Smooth muscle cell (in vitro differentiated cells): Measurements from ENCODE around the gene FGL2. TPM values are rescaled to one million over a fixed set of nuclear protein-coding genes. Genes with fewer than 3 reads are reported as not detected.

Source experiments
- DNase-seq: peaks from one replicate; lab custom pipeline; 2025; ENCODE audit not compliant: unreplicated experiment; lab: John Stamatoyannopoulos, UW
- H2AFZ ChIP-seq: fragments of 200-600 bp; sonication (generic); 2 replicates; pipeline ENCODE4 v1.6.0; 2016; ENCODE audit warnings: antibody characterized with exemption, low read depth, mild to moderate bottlenecking
- H3F3A ChIP-seq: fragments of 200-600 bp; sonication (generic); 2 replicates; pipeline ENCODE4 v1.6.0; 2017; ENCODE audit warnings: antibody characterized with exemption, low read depth
- H3K27ac ChIP-seq: fragments of 200-600 bp; sonication (generic); 2 replicates; pipeline ENCODE4 v1.5.1; 2016; ENCODE audit warnings: low read depth, mild to moderate bottlenecking
- H3K27me3 ChIP-seq: fragments of 200-600 bp; sonication (generic); 2 replicates; pipeline ENCODE4 v1.6.1; 2016; ENCODE audit warnings: low read depth, mild to moderate bottlenecking
- H3K36me3 ChIP-seq: fragments of 200-600 bp; sonication (generic); 2 replicates; pipeline ENCODE4 v1.5.1; 2016; ENCODE audit warnings: low read depth
- H3K4me1 ChIP-seq: fragments of 200-600 bp; sonication (generic); 2 replicates; pipeline ENCODE4 v1.5.1; 2016; ENCODE audit warnings: low read depth
- H3K4me2 ChIP-seq: fragments of 200-600 bp; sonication (generic); 2 replicates; pipeline ENCODE4 v1.6.0; 2016; ENCODE audit warnings: mild to moderate bottlenecking
- H3K4me3 ChIP-seq: fragments of 200-600 bp; sonication (generic); 2 replicates; pipeline ENCODE4 v1.5.1; 2016; ENCODE audit warnings: mild to moderate bottlenecking
- H3K79me2 ChIP-seq: fragments of 200-600 bp; sonication (generic); 2 replicates; pipeline ENCODE4 v1.6.0; 2016; ENCODE audit warnings: low read depth, mild to moderate bottlenecking
- H3K9ac ChIP-seq: fragments of 200-600 bp; sonication (generic); 2 replicates; pipeline ENCODE4 v1.6.0; 2016; ENCODE audit warnings: low read depth
- H3K9me3 ChIP-seq: fragments of 200-600 bp; sonication (generic); replicated peaks from 2 replicates; pipeline ENCODE4 v1.5.1; 2016; ENCODE audit warnings: low read depth
- H4K20me1 ChIP-seq: fragments of 200-600 bp; sonication (generic); 2 replicates; pipeline ENCODE4 v1.6.0; 2016; ENCODE audit warnings: low read depth
- CTCF ChIP-seq: fragments of 200-600 bp; sonication (generic); IDR thresholded peaks from 2 replicates; pipeline ENCODE4 v1.5.1; 2017; ENCODE audit warnings: borderline replicate concordance, mild to moderate bottlenecking, antibody characterized with exemption; ENCODE audit not compliant: insufficient read depth, poor library complexity, severe bottlenecking
- WGBS: methylation state at CpG from one replicate; pipeline ENCODE4 v1.1.7; 2016; ENCODE audit warnings: low lambda C conversion rate; 5-methylcytosine and 5-hydroxymethylcytosine counted together
- polyA plus RNA-seq: library from polyadenylated mRNA; unstranded; fragments of >200 nt; fragmentation: Nextera tagmentation; extraction: Ambion mirVana; gene quantifications from 2 replicates; pipeline ENCODE4 v1.2.1, GENCODE V29; 2016
- total RNA-seq: library from RNA; depleted of rRNA; stranded (reverse); fragments of >200 nt; gene quantifications from 2 replicates; pipeline ENCODE4 v1.2.3, GENCODE V29; 2014

Gene FGL2
- total and polyA plus RNA-seq, 2 experiments from 2014 or later: 0.40 TPM; not detected in 1

- no peaks in the 10 kb centered on the region for H3K27me3 ChIP-seq
- H3K79me2 ChIP-seq: no peaks in the 10 kb centered on the region
- no peak for TF ChIP-seq CTCF
- H4K20me1 ChIP-seq: no peaks in the 10 kb centered on the region
- H3K4me2 ChIP-seq: no peak overlapping the region
- H3K27ac ChIP-seq: no peak overlapping the region
- DNase-seq: no peak
- peaks cover 5% of the 10 kb centered on the region for H3K9me3 ChIP-seq
- no peak overlapping the region for H3K4me3 ChIP-seq
- no peaks in the 10 kb centered on the region for H3K36me3 ChIP-seq
- H3K9ac ChIP-seq: no peak overlapping the region
- no peaks in the 10 kb centered on the region for H3K4me1 ChIP-seq
- no peak overlapping the region for H2AFZ ChIP-seq
- H3F3A ChIP-seq: no peaks in the 10 kb centered on the region
These were observed 8.8 kb upstream of the FGL2 start for GRCh38 chr7:77208416-77208815.

- H3K4me2 ChIP-seq: no peak overlapping the region
- WGBS: 90% methylated on average over 3 of the region's 3 CpGs
- peaks cover 5% of the 10 kb centered on the region for H3K9me3 ChIP-seq
- no peak overlapping the region for H3K4me3 ChIP-seq
- TF ChIP-seq CTCF: no peak
- H3F3A ChIP-seq: no peaks in the 10 kb centered on the region
- no peak for DNase-seq
- no peaks in the 10 kb centered on the region for H3K27me3 ChIP-seq
- no peak overlapping the region for H3K9ac ChIP-seq
- no peak overlapping the region for H2AFZ ChIP-seq
- H4K20me1 ChIP-seq: no peaks in the 10 kb centered on the region
- H3K36me3 ChIP-seq: no peaks in the 10 kb centered on the region
- H3K4me1 ChIP-seq: no peaks in the 10 kb centered on the region
- no peaks in the 10 kb centered on the region for H3K79me2 ChIP-seq
- no peak overlapping the region for H3K27ac ChIP-seq
These were observed 6.1 kb upstream of the FGL2 start for GRCh38 chr7:77205706-77206105.

- no peaks in the 10 kb centered on the region for H3K9me3 ChIP-seq
- no peaks in the 10 kb centered on the region for H3K36me3 ChIP-seq
- no peaks in the 10 kb centered on the region for H3K79me2 ChIP-seq
- H3K4me2 ChIP-seq: no peak overlapping the region
- H4K20me1 ChIP-seq: no peaks in the 10 kb centered on the region
- H3K4me1 ChIP-seq: peaks cover 8% of the 10 kb centered on the region
- no peak overlapping the region for H3K27ac ChIP-seq
- no peak overlapping the region for H3K4me3 ChIP-seq
- H2AFZ ChIP-seq: no peak overlapping the region
- no peak for DNase-seq
- H3K27me3 ChIP-seq: peaks cover 6% of the 10 kb centered on the region
- no peak overlapping the region for H3K9ac ChIP-seq
- WGBS: 69% methylated on average over 4 of the region's 4 CpGs
- H3F3A ChIP-seq: no peaks in the 10 kb centered on the region
- TF ChIP-seq CTCF: no peak
These were observed 2.9 kb upstream of the FGL2 start for GRCh38 chr7:77202481-77202976.

GRCh38 chr7:77200542-77200941, 923 bp upstream of the FGL2 start:
- H3K79me2 ChIP-seq: no peaks in the 10 kb centered on the region
- H3F3A ChIP-seq: no peaks in the 10 kb centered on the region
- TF ChIP-seq CTCF: no peak
- no peak overlapping the region for H3K9ac ChIP-seq
- no peak overlapping the region for H3K27ac ChIP-seq
- no peak for DNase-seq
- no peaks in the 10 kb centered on the region for H3K9me3 ChIP-seq
- 97% methylated on average over 2 of the region's 2 CpGs for WGBS
- H3K4me2 ChIP-seq: no peak overlapping the region
- peaks cover 6% of the 10 kb centered on the region for H3K27me3 ChIP-seq
- peaks cover 8% of the 10 kb centered on the region for H3K4me1 ChIP-seq
- no peak overlapping the region for H2AFZ ChIP-seq
- no peaks in the 10 kb centered on the region for H4K20me1 ChIP-seq
- no peaks in the 10 kb centered on the region for H3K36me3 ChIP-seq
- no peak overlapping the region for H3K4me3 ChIP-seq
